Panc1 (cell line): Measurements from ENCODE around the gene FGF4. TPM values are rescaled to one million over a fixed set of nuclear protein-coding genes. Genes with fewer than 3 reads are reported as not detected.

Source experiments
- ATAC-seq: fragments of 200-7000 bp; cut with Tn5 transposase; 2 replicates; pipeline ENCODE4 v1.9.1; 2020; ENCODE audit warnings: mild to moderate bottlenecking, moderate library complexity
- BruUV-seq: library from RNA; stranded (reverse); fragments of 400-500 nt; replicated peaks from 2 replicates; lab custom pipeline; 2021; lab: Mats Ljungman, UMichigan
- CTCF ChIA-PET: fragments of 300-600 bp; sonication (Branson Sonifier 250); formaldehyde crosslinking; loops from one replicate; lab custom pipeline; 2022; ENCODE audit warnings: antibody characterized with exemption; lab: Charles Lee
- POLR2A ChIA-PET: fragments of 300-600 bp; sonication (Branson Sonifier 250); formaldehyde crosslinking; loops from one replicate; lab custom pipeline; 2022; ENCODE audit warnings: antibody characterized with exemption; lab: Charles Lee
- DNase-seq: peaks from one replicate; pipeline ENCODE4 v3.0.0-alpha.2; 2010; ENCODE audit warnings: low read depth, low spot score
- H3K27ac ChIP-seq: 2 replicates; pipeline ENCODE4 v1.5.1; 2011; ENCODE audit warnings: mild to moderate bottlenecking, low read length, inconsistent platforms
- H3K27me3 ChIP-seq: fragments of 200-500 bp; sonication (Bioruptor generic); 2 replicates; pipeline ENCODE4 v1.6.0; 2014; ENCODE audit warnings: low read length, inconsistent platforms; ENCODE audit not compliant: control insufficient read depth, insufficient read depth
- H3K36me3 ChIP-seq: fragments of 200-500 bp; sonication (Bioruptor generic); 2 replicates; pipeline ENCODE4 v1.5.1; 2014; ENCODE audit warnings: inconsistent platforms, mild to moderate bottlenecking, low read length, moderate library complexity; ENCODE audit not compliant: control insufficient read depth, insufficient read depth
- H3K4me1 ChIP-seq: 2 replicates; pipeline ENCODE4 v1.5.1; 2011; ENCODE audit warnings: inconsistent platforms, mild to moderate bottlenecking, low read length, moderate library complexity; ENCODE audit not compliant: control insufficient read depth, insufficient read depth
- H3K4me3 ChIP-seq, 2 experiments: 2 replicates each; pipeline ENCODE4 v1.5.1; 2011 to 2012; ENCODE audit warnings: low read depth in 2 of 2, low read length in 2 of 2, mild to moderate bottlenecking in 2 of 2, inconsistent platforms in 1 of 2, moderate library complexity in 1 of 2
- H3K9me3 ChIP-seq: fragments of 200-500 bp; sonication (Bioruptor generic); 2 replicates; pipeline ENCODE4 v1.5.1; 2014; ENCODE audit warnings: low read depth, mild to moderate bottlenecking, inconsistent platforms, low read length, moderate library complexity; ENCODE audit not compliant: control insufficient read depth, insufficient read depth
- CTCF ChIP-seq: fragments of 450-650 bp; IDR thresholded peaks from 2 replicates; pipeline ENCODE4 v1.5.1; 2017; ENCODE audit warnings: mild to moderate bottlenecking
- POLR2AphosphoS5 ChIP-seq: IDR thresholded peaks from 2 replicates; pipeline ENCODE4 v1.6.1; 2012; ENCODE audit warnings: mild to moderate bottlenecking, low read depth, low read length, moderate library complexity
- REST ChIP-seq, 2 experiments: IDR thresholded peaks; 2 replicates each; pipeline ENCODE4 v1.6.1; 2011 to 2012; ENCODE audit warnings: low read depth in 2 of 2, control low read depth in 1 of 2, low read length in 1 of 2, mild to moderate bottlenecking in 1 of 2, moderate library complexity in 1 of 2; ENCODE audit not compliant: insufficient read depth in 1 of 2
- SIN3A ChIP-seq: IDR thresholded peaks from 2 replicates; pipeline ENCODE4 v1.6.1; 2012; ENCODE audit warnings: low read depth, mild to moderate bottlenecking, low read length, moderate library complexity, borderline replicate concordance; ENCODE audit not compliant: insufficient read depth
- TCF7L2 ChIP-seq: IDR thresholded peaks from 2 replicates; pipeline ENCODE4 v1.6.1; 2011; ENCODE audit warnings: mild to moderate bottlenecking, low read depth, low read length, inconsistent platforms
- in situ Hi-C: cut with HindIII; loops from 2 replicates; pipeline ENCODE4 v1.10.0; 2016; ENCODE audit warnings: low sequenced_read_pairs, low pct_unique_long_range_greater_than_20kb
- intact Hi-C: fragments of 100-400 bp; cut with micrococcal nuclease; formaldehyde crosslinking; loops from one replicate; pipeline ENCODE4 v1.10.0; 2022; ENCODE audit not compliant: unreplicated experiment
- total RNA-seq: library from RNA; stranded (reverse); gene quantifications from one replicate; pipeline ENCODE4 v1.2.1, GENCODE V29; 2021; ENCODE audit not compliant: unreplicated experiment

Gene FGF4
- total RNA-seq, 1 experiment from 2014 or later = not detected

GRCh38 chr11:69821511-69822040 is 46.4 kb upstream of the FGF4 start:
- POLR2A ChIA-PET = interaction anchor here (0.5 kb wide), 1 partner anchor 9 kb away, joined by 5 read pairs; no protein-coding TSS in a partner anchor
- peaks cover 5% of the 10 kb centered on the region for H3K4me1 ChIP-seq
- DNase-seq (no peak), ATAC-seq (no peak)
- H3K4me3 ChIP-seq = no peak overlapping the region
- no peak overlapping the region for H3K27ac ChIP-seq
- BruUV-seq = no TSS peak
- CTCF ChIA-PET = no interaction called here
- no peaks in the 10 kb centered on the region for H3K9me3 ChIP-seq
- H3K27me3 ChIP-seq = peaks cover 11% of the 10 kb centered on the region; the same call in 1 of the 2 replicates
- intact Hi-C loops (no loop called here), in situ Hi-C loops (no loop called here)
- no peak for TF ChIP-seq REST (IDR thresholded peaks at IDR 0.05; ENCODE audit: insufficient read depth in 1 of 2, low read depth in 2 of 2, low read length in 1 of 2)
- no peak for TF ChIP-seq POLR2AphosphoS5
- no peak for TF ChIP-seq CTCF
- no peak for TF ChIP-seq TCF7L2
- TF ChIP-seq SIN3A = no peak
- no peaks in the 10 kb centered on the region for H3K36me3 ChIP-seq

- in situ Hi-C loops = no loop called here
- Histone ChIP-seq H3K4me1 (peaks cover 5% of the 10 kb centered on the region), H3K27ac (no peak overlapping the region), H3K4me3 (no peak overlapping the region), H3K27me3 (peaks cover 20% of the 10 kb centered on the region; the same call in 1 of the 2 replicates), H3K9me3 (no peaks in the 10 kb centered on the region), H3K36me3 (no peaks in the 10 kb centered on the region)
- TF ChIP-seq SIN3A (no peak), POLR2AphosphoS5 (no peak)
- ATAC-seq = no peak
- CTCF ChIA-PET = no interaction called here
- intact Hi-C loops = no loop called here
- no peak for DNase-seq
- POLR2A ChIA-PET = no interaction called here
- no TSS peak for BruUV-seq
These were observed 45.3 kb upstream of the FGF4 start for GRCh38 chr11:69820441-69820840.

GRCh38 chr11:69819541-69820070 is 44.5 kb upstream of the FGF4 start:
- peaks cover 20% of the 10 kb centered on the region for H3K27me3 ChIP-seq
- intact Hi-C loops (no loop called here), in situ Hi-C loops (no loop called here)
- no peak overlapping the region for H3K27ac ChIP-seq
- no TSS peak for BruUV-seq
- no peak for ATAC-seq
- H3K4me1 ChIP-seq = peaks cover 5% of the 10 kb centered on the region
- POLR2A ChIA-PET = no interaction called here
- no peaks in the 10 kb centered on the region for H3K9me3 ChIP-seq
- no peak for DNase-seq
- CTCF ChIA-PET = no interaction called here
- TF ChIP-seq POLR2AphosphoS5 (no peak), SIN3A (no peak), TCF7L2 (no peak), CTCF (no peak), REST (IDR thresholded peaks at IDR 0.05; ENCODE audit: insufficient read depth in 1 of 2, low read depth in 2 of 2, low read length in 1 of 2) (no peak)
- no peaks in the 10 kb centered on the region for H3K36me3 ChIP-seq
- H3K4me3 ChIP-seq = no peak overlapping the region
